Embryonic facial prominence (tissue), 1 donor: ENCODE data around the gene ZNF507.
"Not testable (repeated sequence)": the region's sequence is repeated elsewhere in the genome, so short reads cannot be mapped to it uniquely, and the experiment has no call there.

Source experiments
- DNase-seq: peaks from one replicate; pipeline ENCODE4 v3.0.0-alpha.2; 2016; ENCODE audit errors: extremely low spot score

ZNF507 gene

DNA sequence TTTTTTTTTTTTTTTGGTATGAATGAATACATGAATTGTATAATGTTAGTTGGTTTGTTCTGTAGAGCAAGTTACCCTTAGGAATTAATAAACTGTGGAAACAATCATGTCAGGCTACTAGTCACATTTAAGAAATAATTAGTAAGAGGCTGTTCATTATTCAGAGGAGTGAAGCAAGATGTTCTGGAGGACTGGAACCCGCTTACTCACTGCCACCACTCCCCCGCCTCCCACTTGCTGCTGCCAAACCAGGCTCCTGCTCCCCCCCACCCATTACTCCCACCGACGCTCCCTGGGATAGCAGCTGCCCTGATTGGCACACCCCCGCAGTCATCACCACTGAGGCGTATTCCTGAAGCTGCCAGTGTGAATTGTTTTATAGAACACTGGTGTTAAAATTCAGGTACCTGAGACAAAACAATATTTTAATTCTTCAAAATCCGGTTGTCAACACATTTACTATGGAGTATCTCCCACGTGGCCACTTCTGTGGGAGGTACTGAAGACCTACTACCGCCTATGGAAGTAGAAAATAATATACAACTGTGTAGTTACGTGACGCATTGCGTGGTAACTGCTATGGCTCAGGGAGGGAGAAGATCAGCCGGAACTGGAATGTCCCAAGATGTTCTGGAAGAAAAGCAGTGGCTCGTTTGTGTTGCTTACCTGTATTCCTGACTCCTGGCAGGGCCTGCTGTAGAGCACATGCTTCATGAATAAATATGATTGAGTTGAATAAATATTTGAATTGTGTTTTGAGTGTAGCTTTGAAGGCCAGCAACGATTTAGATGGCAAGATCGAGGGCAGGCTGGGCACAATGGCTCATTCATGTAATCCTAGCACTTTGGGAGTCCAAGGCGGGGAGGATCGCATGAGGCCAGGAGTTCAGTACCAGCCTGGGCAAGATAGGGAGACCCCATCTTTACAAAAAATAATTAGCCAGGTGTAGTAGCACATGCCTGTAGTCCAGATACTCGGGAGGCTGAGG lies 61.9 kb downstream of the ZNF507 start:
- no peak for DNase-seq

DNA sequence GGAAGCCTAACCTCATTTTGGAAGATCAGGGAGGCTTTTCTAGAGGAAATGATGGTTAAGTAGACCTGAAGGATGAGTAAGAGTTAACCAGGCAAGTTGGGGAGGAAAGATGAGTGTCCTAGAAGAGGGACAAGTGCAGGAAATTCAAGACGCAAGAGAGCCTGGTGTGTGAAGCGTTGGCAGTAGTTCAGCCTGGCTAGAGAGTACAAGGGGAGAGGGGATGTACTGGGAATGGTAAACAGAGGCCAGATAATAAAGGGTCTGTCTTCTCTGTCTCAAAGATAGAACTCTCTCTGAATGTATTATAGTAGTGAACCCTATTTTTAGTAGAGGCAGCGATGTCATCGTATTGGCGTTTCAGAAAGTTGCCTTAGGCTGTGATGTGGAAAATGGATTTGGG lies 69.8 kb downstream of the ZNF507 start:
- no peak for DNase-seq

GRCh38 chr19:32415669-32416068 lies 70.3 kb downstream of the ZNF507 start:
- no peak for DNase-seq

- no peak for DNase-seq
Measured at GRCh38 chr19:32416749-32417456, 71.5 kb downstream of the ZNF507 start.

DNA sequence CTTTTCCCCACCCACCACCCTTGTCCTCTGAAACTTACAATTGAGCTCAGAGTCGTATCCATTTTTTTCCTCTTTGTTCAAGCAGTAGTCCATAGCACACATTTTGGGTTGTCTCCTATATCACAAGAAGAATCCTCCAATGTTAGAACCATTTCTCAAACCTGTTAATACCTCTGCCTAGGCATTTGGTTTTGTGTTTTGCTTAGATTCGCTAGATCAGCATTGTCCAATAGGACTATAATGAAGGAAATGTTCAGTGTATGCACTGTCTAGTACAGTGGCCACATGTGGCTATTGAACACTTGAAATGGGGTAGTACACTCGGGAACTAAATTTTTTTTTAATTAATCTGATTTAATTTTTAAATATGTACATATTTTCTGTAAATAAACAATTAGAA lies 72.7 kb downstream of the ZNF507 start:
- no peak for DNase-seq

DNA sequence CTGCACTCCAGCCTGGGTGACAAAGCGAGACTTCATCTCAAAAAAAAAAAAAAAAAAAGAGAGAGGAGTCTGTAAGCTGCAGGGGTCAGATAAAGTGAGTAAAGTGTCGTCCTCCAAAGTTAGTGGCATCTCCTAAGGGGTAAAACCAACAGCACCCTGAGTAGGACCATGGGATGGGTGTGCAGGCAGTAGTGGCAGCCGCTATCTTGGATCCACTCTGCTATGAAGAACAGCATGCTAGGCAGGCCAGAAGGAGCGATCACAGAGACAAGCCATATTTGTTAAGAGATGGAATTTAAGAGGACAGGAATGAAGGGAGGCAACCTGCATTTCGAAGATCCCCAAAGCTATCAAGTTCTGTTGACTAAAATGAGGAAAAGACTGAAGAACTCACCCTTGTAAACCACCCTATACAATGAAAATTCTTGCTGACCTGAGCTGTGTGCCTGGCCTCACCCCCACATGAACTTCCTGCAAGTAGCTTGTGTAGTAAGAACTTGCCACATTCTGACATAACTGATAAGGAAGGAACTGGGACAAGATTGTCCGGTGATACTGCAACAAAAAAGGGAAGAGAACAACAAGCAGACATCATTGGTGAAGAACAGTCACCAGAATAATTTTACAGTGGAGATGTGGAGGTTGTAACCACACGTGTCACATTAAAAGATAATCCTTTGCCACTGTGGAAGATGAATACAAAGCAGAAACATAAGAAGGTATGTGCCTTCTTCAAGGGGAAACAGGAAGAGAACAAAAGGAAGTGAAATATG lies 76.4 kb downstream of the ZNF507 start:
- no peak for DNase-seq

GRCh38 chr19:32422435-32422834 lies 77.0 kb downstream of the ZNF507 start:
- no peak for DNase-seq

- DNase-seq = not testable (repeated sequence)
Measured at GRCh38 chr19:32423944-32424343, 78.5 kb downstream of the ZNF507 start.

GRCh38 chr19:32427536-32427935 lies 82.1 kb downstream of the ZNF507 start:
- no peak for DNase-seq

GRCh38 chr19:32436692-32437091 lies 91.3 kb downstream of the ZNF507 start:
- no peak for DNase-seq

- no peak for DNase-seq
Measured at GRCh38 chr19:32437096-32437495, 91.7 kb downstream of the ZNF507 start.
